ENCODE results near the gene WDR1. TPM values are rescaled to one million over a fixed set of nuclear protein-coding genes. Genes with fewer than 3 reads are reported as not detected.
A peak's percentile ranks its signal among the peaks of the same experiment; 100 is the strongest.

WDR1 gene
- total and polyA plus RNA-seq, 2 of the 13 experiments (the other 11 are each of a cell fraction or from before 2014, with no cell fraction given) = 106 to 198 TPM

- TF ChIP-seq ZNF142 (CRISPR knock-in tag; IDR thresholded peaks at IDR 0.05) = no peak
- TF ChIP-seq ZNF274 (CRISPR knock-in tag; IDR thresholded peaks at IDR 0.05) = no peak
- TF ChIP-seq NR1H2 (CRISPR knock-in tag; IDR thresholded peaks at IDR 0.05; ENCODE audit: borderline replicate concordance, low read depth) = no peak
- TF ChIP-seq ZBTB8A (CRISPR knock-in tag; IDR thresholded peaks at IDR 0.05; ENCODE audit: borderline replicate concordance, low read depth) = no peak
- peak; percentile 72 for TF ChIP-seq MYC (CRISPR knock-in tag; IDR thresholded peaks at IDR 0.05; ENCODE audit: borderline replicate concordance)
- TF ChIP-seq, protein P1, sequence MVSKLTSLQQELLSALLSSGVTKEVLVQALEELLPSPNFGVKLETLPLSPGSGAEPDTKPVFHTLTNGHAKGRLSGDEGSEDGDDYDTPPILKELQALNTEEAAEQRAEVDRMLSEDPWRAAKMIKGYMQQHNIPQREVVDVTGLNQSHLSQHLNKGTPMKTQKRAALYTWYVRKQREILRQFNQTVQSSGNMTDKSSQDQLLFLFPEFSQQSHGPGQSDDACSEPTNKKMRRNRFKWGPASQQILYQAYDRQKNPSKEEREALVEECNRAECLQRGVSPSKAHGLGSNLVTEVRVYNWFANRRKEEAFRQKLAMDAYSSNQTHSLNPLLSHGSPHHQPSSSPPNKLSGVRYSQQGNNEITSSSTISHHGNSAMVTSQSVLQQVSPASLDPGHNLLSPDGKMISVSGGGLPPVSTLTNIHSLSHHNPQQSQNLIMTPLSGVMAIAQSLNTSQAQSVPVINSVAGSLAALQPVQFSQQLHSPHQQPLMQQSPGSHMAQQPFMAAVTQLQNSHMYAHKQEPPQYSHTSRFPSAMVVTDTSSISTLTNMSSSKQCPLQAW (CRISPR knock-in tag; IDR thresholded peaks at IDR 0.05) = peak; percentile 84
- TF ChIP-seq CEBPG (CRISPR knock-in tag; IDR thresholded peaks at IDR 0.05) = no peak
- TF ChIP-seq ZNF740 (CRISPR knock-in tag; IDR thresholded peaks at IDR 0.05) = no peak
- 0 out of 2 replicates have a peak, but pooled peaks have one; percentile 11 for TF ChIP-seq ESRRA (CRISPR knock-in tag; IDR thresholded peaks at IDR 0.05; ENCODE audit: low read depth)
- TF ChIP-seq, protein P2, sequence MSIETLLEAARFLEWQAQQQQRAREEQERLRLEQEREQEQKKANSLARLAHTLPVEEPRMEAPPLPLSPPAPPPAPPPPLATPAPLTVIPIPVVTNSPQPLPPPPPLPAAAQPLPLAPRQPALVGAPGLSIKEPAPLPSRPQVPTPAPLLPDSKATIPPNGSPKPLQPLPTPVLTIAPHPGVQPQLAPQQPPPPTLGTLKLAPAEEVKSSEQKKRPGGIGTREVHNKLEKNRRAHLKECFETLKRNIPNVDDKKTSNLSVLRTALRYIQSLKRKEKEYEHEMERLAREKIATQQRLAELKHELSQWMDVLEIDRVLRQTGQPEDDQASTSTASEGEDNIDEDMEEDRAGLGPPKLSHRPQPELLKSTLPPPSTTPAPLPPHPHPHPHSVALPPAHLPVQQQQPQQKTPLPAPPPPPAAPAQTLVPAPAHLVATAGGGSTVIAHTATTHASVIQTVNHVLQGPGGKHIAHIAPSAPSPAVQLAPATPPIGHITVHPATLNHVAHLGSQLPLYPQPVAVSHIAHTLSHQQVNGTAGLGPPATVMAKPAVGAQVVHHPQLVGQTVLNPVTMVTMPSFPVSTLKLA (IDR thresholded peaks at IDR 0.05) = peak; percentile 68
- TF ChIP-seq JARID2 (CRISPR knock-in tag; IDR thresholded peaks at IDR 0.05; ENCODE audit: insufficient replicate concordance) = no peak
- no peak for TF ChIP-seq ZSCAN22 (CRISPR knock-in tag; IDR thresholded peaks at IDR 0.05)
- TF ChIP-seq CAMTA2 (CRISPR knock-in tag; IDR thresholded peaks at IDR 0.05; ENCODE audit: borderline replicate concordance) = no peak
- TF ChIP-seq NR2F1 (CRISPR knock-in tag; IDR thresholded peaks at IDR 0.05) = no peak
- peak; percentile 46; the same call in 1 of the 2 replicates for TF ChIP-seq MAZ (IDR thresholded peaks at IDR 0.05; ENCODE audit: borderline replicate concordance, low read depth, low read length)
- no peak; the same call in 1 of the 2 replicates for TF ChIP-seq MAZ (CRISPR knock-in tag; IDR thresholded peaks at IDR 0.05; ENCODE audit: low read depth)
- 0 out of 2 replicates have a peak, but pooled peaks have one; percentile 21 for TF ChIP-seq PBX2 (CRISPR knock-in tag; IDR thresholded peaks at IDR 0.05)
- no peak for TF ChIP-seq ZBTB38 (CRISPR knock-in tag; IDR thresholded peaks at IDR 0.05)
These were observed 6.9 kb upstream of the WDR1 start (continued) for GRCh38 chr4:10123227-10124101.
